IPS-15b (cell line): Measurements from ENCODE around the gene AGAP1.

Source experiments
- H3K27me3 ChIP-seq: one replicate; pipeline ENCODE4 v1.6.1; 2013; ENCODE audit warnings: low read length; ENCODE audit not compliant: control insufficient read depth, insufficient read depth
- H3K36me3 ChIP-seq: one replicate; pipeline ENCODE4 v1.6.1; 2013; ENCODE audit warnings: low read length; ENCODE audit not compliant: control insufficient read depth, insufficient read depth
- H3K4me1 ChIP-seq: one replicate; pipeline ENCODE4 v1.6.1; 2013; ENCODE audit warnings: mild to moderate bottlenecking, low read length; ENCODE audit not compliant: control insufficient read depth, insufficient read depth
- H3K4me3 ChIP-seq: one replicate; pipeline ENCODE4 v1.5.1; 2013; ENCODE audit warnings: low read depth, low read length
- H3K9ac ChIP-seq: one replicate; pipeline ENCODE4 v1.6.1; 2013; ENCODE audit warnings: low read depth, mild to moderate bottlenecking, low read length
- H3K9me3 ChIP-seq: one replicate; pipeline ENCODE4 v1.6.1; 2013; ENCODE audit warnings: mild to moderate bottlenecking, low read length; ENCODE audit not compliant: control insufficient read depth, insufficient read depth

AGAP1 gene

GRCh38 chr2:235894839-235895238 is 401.0 kb downstream of the AGAP1 start:
- Histone ChIP-seq H3K9me3 (no peaks in the 10 kb centered on the region), H3K27me3 (no peaks in the 10 kb centered on the region), H3K4me1 (no peaks in the 10 kb centered on the region), H3K9ac (no peak overlapping the region), H3K4me3 (no peak overlapping the region), H3K36me3 (peaks cover 5% of the 10 kb centered on the region)

- Histone ChIP-seq H3K36me3 (peaks cover 5% of the 10 kb centered on the region), H3K9me3 (no peaks in the 10 kb centered on the region), H3K9ac (no peak overlapping the region), H3K27me3 (no peaks in the 10 kb centered on the region), H3K4me1 (no peaks in the 10 kb centered on the region), H3K4me3 (no peak overlapping the region)
Observed at GRCh38 chr2:235896061-235896460, 402.2 kb downstream of the AGAP1 start.

GRCh38 chr2:235897992-235898391 is 404.1 kb downstream of the AGAP1 start:
- H3K27me3 ChIP-seq, result no peaks in the 10 kb centered on the region
- no peak overlapping the region for H3K9ac ChIP-seq
- peaks cover 5% of the 10 kb centered on the region for H3K36me3 ChIP-seq
- H3K4me1 ChIP-seq, result no peaks in the 10 kb centered on the region
- no peaks in the 10 kb centered on the region for H3K9me3 ChIP-seq
- H3K4me3 ChIP-seq, result no peak overlapping the region

GRCh38 chr2:235898766-235899165 is 404.9 kb downstream of the AGAP1 start:
- H3K9me3 ChIP-seq, result no peaks in the 10 kb centered on the region
- no peak overlapping the region for H3K4me3 ChIP-seq
- H3K27me3 ChIP-seq, result no peaks in the 10 kb centered on the region
- no peak overlapping the region for H3K9ac ChIP-seq
- H3K4me1 ChIP-seq, result no peaks in the 10 kb centered on the region
- no peaks in the 10 kb centered on the region for H3K36me3 ChIP-seq

- Histone ChIP-seq H3K27me3 (no peaks in the 10 kb centered on the region), H3K4me3 (no peak overlapping the region), H3K9me3 (no peaks in the 10 kb centered on the region), H3K4me1 (peaks cover 3% of the 10 kb centered on the region), H3K36me3 (no peaks in the 10 kb centered on the region), H3K9ac (no peak overlapping the region)
Observed at GRCh38 chr2:235900631-235901030, 406.8 kb downstream of the AGAP1 start.

GRCh38 chr2:235901243-235901642 is 407.4 kb downstream of the AGAP1 start:
- Histone ChIP-seq H3K9me3 (no peaks in the 10 kb centered on the region), H3K9ac (no peak overlapping the region), H3K36me3 (no peaks in the 10 kb centered on the region), H3K27me3 (no peaks in the 10 kb centered on the region), H3K4me3 (no peak overlapping the region), H3K4me1 (peaks cover 3% of the 10 kb centered on the region)

- H3K9me3 ChIP-seq, result no peaks in the 10 kb centered on the region
- H3K36me3 ChIP-seq, result no peaks in the 10 kb centered on the region
- H3K9ac ChIP-seq, result no peak overlapping the region
- no peaks in the 10 kb centered on the region for H3K27me3 ChIP-seq
- H3K4me1 ChIP-seq, result peaks cover 3% of the 10 kb centered on the region
- H3K4me3 ChIP-seq, result no peak overlapping the region
Observed at GRCh38 chr2:235903782-235904584, 410.1 kb downstream of the AGAP1 start.

GRCh38 chr2:235904585-235904931 is 410.7 kb downstream of the AGAP1 start:
- H3K27me3 ChIP-seq, result no peaks in the 10 kb centered on the region
- H3K4me3 ChIP-seq, result no peak overlapping the region

GRCh38 chr2:235908826-235909225 is 415.0 kb downstream of the AGAP1 start:
- Histone ChIP-seq H3K4me1 (peaks cover 3% of the 10 kb centered on the region), H3K9ac (no peak overlapping the region), H3K4me3 (no peak overlapping the region), H3K9me3 (no peaks in the 10 kb centered on the region), H3K36me3 (no peaks in the 10 kb centered on the region), H3K27me3 (no peaks in the 10 kb centered on the region)

More at GRCh38 chr2:235904585-235904931, 410.7 kb downstream of the AGAP1 start:
- peaks cover 3% of the 10 kb centered on the region for H3K4me1 ChIP-seq
- H3K36me3 ChIP-seq, result no peaks in the 10 kb centered on the region
- no peaks in the 10 kb centered on the region for H3K9me3 ChIP-seq
- H3K9ac ChIP-seq, result no peak overlapping the region

- H3K9me3 ChIP-seq, result no peaks in the 10 kb centered on the region
- H3K9ac ChIP-seq, result no peak overlapping the region
- H3K4me1 ChIP-seq, result no peaks in the 10 kb centered on the region
- no peaks in the 10 kb centered on the region for H3K27me3 ChIP-seq
- no peaks in the 10 kb centered on the region for H3K36me3 ChIP-seq
- H3K4me3 ChIP-seq, result no peak overlapping the region
Observed at GRCh38 chr2:235909358-235909757, 415.5 kb downstream of the AGAP1 start.

GRCh38 chr2:235910067-235910466 is 416.2 kb downstream of the AGAP1 start:
- Histone ChIP-seq H3K4me3 (no peak overlapping the region), H3K36me3 (peaks cover 5% of the 10 kb centered on the region), H3K9me3 (no peaks in the 10 kb centered on the region), H3K27me3 (no peaks in the 10 kb centered on the region), H3K4me1 (no peaks in the 10 kb centered on the region), H3K9ac (no peak overlapping the region)

GRCh38 chr2:235911125-235911524 is 417.3 kb downstream of the AGAP1 start:
- Histone ChIP-seq H3K9me3 (no peaks in the 10 kb centered on the region), H3K4me1 (no peaks in the 10 kb centered on the region), H3K9ac (no peak overlapping the region), H3K27me3 (no peaks in the 10 kb centered on the region), H3K36me3 (peaks cover 5% of the 10 kb centered on the region), H3K4me3 (no peak overlapping the region)
